ENCODE results near the gene LSMEM2.

GRCh38 chr3:50314816-50315215 is 35.9 kb downstream of the LSMEM2 start:
- TF ChIP-seq, protein P1, sequence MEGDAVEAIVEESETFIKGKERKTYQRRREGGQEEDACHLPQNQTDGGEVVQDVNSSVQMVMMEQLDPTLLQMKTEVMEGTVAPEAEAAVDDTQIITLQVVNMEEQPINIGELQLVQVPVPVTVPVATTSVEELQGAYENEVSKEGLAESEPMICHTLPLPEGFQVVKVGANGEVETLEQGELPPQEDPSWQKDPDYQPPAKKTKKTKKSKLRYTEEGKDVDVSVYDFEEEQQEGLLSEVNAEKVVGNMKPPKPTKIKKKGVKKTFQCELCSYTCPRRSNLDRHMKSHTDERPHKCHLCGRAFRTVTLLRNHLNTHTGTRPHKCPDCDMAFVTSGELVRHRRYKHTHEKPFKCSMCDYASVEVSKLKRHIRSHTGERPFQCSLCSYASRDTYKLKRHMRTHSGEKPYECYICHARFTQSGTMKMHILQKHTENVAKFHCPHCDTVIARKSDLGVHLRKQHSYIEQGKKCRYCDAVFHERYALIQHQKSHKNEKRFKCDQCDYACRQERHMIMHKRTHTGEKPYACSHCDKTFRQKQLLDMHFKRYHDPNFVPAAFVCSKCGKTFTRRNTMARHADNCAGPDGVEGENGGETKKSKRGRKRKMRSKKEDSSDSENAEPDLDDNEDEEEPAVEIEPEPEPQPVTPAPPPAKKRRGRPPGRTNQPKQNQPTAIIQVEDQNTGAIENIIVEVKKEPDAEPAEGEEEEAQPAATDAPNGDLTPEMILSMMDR (IDR thresholded peaks at IDR 0.05) = no peak
- TF ChIP-seq POLR2AphosphoS5 (IDR thresholded peaks at IDR 0.05; ENCODE audit: insufficient read depth in 1 of 2, low read depth in 1 of 2) = peak in 1 of 2 donors; percentile 4

Measured in vagina (tissue), 2 donors.